ENCODE measurements around the gene USP16. TPM values are rescaled to one million over a fixed set of nuclear protein-coding genes. Genes with fewer than 3 reads are reported as not detected.
"Not testable (repeated sequence)": the region's sequence is repeated elsewhere in the genome, so short reads cannot be mapped to it uniquely, and the experiment has no call there.

Gene USP16
- polyA plus RNA-seq, 1 donor = 43.0 TPM

DNA sequence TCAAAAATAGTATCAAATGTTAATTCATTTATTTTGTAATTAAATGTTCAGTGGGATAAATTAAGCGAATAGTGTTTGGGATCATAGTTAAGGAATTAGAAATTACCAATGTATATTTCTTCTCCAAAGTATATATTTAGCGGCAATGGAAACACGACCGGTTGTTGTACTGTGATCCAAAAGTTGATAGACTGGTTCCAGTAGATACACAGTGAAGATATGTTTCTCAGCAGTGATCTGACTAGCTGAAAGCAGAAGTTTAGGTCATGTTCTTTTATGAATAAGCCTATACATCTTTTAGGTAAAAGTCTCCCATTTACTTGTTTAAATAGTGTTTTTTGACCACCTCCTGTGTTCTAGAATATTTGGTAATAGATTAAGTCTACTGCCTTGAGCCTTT lies 8.8 kb downstream of the USP16 start:
- no peak for DNase-seq (ENCODE audit: low read depth)

DNA sequence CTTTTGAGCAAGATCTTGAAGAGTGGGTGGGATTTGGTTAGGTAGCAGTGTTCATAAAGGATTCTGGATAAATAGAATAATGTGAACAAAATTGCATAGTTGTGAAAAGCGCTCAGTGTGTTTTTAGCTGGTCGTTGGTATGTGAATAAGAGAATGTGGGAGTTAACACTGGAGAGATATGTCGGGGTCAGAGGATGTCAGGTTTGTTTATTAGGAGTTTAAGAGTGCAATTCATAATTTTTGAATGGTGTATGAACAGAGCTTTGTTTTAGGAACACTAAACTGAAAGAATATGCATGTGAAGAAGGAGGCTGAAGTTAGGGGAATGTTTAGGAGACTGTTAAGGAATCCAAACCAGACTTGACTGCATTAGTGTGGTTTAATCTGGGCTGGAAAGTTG lies 9.4 kb downstream of the USP16 start:
- no peak for DNase-seq (ENCODE audit: low read depth)

GRCh38 chr21:29034678-29035077 lies 10.2 kb downstream of the USP16 start:
- no peak for DNase-seq (ENCODE audit: low read depth)

DNA sequence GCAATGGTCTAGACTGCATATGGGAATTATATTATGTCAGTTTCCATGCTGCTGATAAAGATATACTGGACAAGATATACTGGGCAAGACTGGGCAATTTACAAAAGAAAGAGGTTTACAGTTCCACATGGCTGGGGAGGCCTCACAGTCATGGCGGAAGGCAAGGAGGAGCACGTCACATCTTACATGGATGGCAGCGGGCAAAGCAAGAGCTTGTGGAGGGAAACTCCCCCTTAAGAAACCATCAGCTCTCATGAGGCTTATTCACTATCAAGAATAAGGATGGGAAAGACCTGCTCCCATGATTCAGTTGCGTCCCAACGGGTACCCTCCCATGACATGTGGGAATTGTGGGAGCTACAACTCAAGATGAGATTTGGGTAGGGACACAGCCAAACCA lies 27.8 kb downstream of the USP16 start:
- no peak for DNase-seq (ENCODE audit: low read depth)

GRCh38 chr21:29053011-29053553 lies 28.6 kb downstream of the USP16 start:
- DNase-seq (ENCODE audit: low read depth) = no peak

DNA sequence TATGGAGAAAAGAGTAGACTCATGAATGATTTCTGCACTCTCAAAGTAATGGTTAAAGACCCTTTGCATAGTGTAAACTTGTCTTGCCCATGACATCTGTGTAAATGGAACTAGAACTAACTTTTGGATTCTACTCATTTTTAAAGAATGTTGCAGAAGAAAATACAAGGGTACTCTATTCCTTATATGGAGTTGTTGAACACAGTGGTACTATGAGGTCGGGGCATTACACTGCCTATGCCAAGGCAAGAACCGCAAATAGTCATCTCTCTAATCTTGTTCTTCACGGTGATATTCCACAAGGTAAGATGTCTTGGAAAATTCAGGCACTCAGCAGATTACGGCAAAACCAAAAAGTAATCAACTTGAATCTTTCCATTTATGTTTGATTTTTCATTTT lies 29.2 kb downstream of the USP16 start:
- DNase-seq (ENCODE audit: low read depth) = no peak

GRCh38 chr21:29055080-29055479 lies 30.6 kb downstream of the USP16 start:
- no peak for DNase-seq (ENCODE audit: low read depth)

GRCh38 chr21:29056005-29056404 lies 31.5 kb downstream of the USP16 start:
- no peak for DNase-seq (ENCODE audit: low read depth)

- DNase-seq (ENCODE audit: low read depth) = no peak
These were observed 32.1 kb downstream of the USP16 start for GRCh38 chr21:29056538-29057050.

GRCh38 chr21:29064850-29065481 lies 40.5 kb downstream of the USP16 start:
- DNase-seq (ENCODE audit: low read depth) = no peak

DNA sequence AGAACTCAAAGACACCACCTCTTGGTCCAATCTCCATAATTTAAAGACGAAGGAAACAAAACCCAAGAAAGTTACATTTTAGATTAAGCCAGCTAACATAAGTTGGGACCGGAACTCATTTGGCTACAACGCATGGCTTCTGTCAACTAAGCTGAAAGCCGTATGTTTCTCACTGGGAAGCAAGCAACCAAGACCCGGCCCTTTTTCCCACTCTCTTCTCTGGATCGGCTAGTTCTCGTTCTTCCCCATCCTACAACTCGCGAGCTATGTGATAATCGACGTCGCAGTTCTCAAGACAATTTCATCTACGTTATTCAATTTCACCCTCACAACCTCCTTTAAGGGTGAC lies 48.4 kb downstream of the USP16 start:
- DNase-seq (ENCODE audit: low read depth) = no peak

- peak; percentile 99 for DNase-seq (ENCODE audit: low read depth)
These were observed 48.9 kb downstream of the USP16 start, which contains the start of gene CCT8 for GRCh38 chr21:29073222-29074006. TSS of gene CCT8 (minus strand) at chr21:29073648. CDS start at chr21:29073590, 58 bp downstream.

- no peak for DNase-seq (ENCODE audit: low read depth)
These were observed 49.5 kb downstream of the USP16 start for GRCh38 chr21:29074007-29074376.

DNA sequence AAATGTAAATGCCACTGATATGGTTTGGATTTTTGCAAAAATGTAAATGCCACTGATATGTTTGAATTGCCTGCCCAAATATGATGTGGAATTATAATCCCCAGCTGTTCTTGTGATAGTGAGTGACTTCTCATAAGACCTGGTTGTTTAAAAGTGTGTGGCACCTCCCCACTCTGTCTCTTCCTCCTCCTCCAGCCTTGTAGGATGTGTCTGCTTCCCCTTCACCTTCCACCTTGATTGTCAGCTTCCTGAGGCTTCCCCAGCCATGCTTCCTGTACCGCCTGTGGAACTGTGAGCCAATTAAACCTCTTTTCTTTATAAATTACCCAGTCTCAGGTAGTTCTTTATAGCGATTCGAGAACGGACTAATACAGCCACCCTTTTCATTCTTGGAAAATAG lies 50.3 kb downstream of the USP16 start:
- no peak for DNase-seq (ENCODE audit: low read depth)

GRCh38 chr21:29075706-29076466 lies 51.4 kb downstream of the USP16 start:
- no peak for DNase-seq (ENCODE audit: low read depth)

DNA sequence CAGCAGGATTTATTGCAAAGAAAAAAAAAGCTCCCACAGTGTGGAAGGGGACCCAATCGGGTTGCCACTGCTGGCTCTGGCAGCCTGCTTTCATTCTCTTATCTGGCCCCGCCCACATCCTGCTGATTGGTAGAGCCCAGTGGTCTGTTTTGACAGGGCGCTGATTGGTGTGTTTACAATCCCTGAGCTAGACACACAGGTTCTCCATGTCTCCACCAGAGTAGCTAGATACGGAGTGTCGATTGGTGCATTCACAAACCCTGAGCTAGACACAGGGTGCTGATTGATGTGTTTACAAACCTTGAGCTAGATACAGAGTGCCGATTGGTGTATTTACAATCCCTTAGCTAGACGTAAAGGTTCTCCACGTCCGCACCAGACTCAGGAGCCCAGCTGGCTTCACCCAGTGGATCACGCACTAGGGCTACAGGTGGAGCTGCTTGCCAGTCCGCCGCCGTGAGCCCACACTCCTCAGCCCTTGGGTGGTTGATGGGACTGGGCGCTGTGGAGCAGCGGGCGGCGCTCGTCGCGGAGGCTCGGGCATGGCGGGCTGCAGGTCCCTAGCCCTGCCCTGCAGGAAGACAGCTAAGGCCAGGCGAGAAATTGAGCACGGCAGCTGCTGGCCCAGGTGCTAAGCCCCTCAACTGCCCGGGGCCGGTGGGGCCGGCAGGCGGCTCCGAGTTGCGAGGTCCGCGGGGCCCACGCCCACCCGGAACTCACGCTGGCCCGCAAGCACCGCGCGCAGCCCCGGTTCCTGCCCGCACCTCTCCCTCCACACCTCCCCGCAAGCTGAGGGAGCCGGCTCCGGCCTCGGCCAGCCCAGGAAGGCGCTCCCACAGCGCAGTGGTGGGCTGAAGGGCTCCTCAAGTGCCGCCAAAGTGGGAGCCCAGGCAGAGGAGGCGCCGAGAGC lies 52.5 kb downstream of the USP16 start:
- not testable (repeated sequence) for DNase-seq (ENCODE audit: low read depth)

- no peak for DNase-seq (ENCODE audit: low read depth)
These were observed 53.2 kb downstream of the USP16 start for GRCh38 chr21:29077651-29078090.

- DNase-seq (ENCODE audit: low read depth) = no peak
These were observed 54.6 kb downstream of the USP16 start for GRCh38 chr21:29078869-29079767.

- no peak for DNase-seq (ENCODE audit: low read depth)
These were observed 56.0 kb downstream of the USP16 start for GRCh38 chr21:29080454-29080941.
